H1 (cell line): Measurements from ENCODE around the gene TGFBR2. TPM values are rescaled to one million over a fixed set of nuclear protein-coding genes. Genes with fewer than 3 reads are reported as not detected.

ENCODE experiments used
- CHD7 ChIP-seq: fragments of 300-600 bp; sonication (generic); IDR thresholded peaks from 2 replicates; pipeline ENCODE4 v1.7.1; 2012; ENCODE audit warnings: low read length, moderate library complexity, mild to moderate bottlenecking, inconsistent platforms; ENCODE audit not compliant: insufficient replicate concordance
- E2F6 ChIP-seq: IDR thresholded peaks from 2 replicates; pipeline ENCODE4 v1.6.1; 2012; ENCODE audit warnings: inconsistent platforms
- EZH2 ChIP-seq: fragments of 200-600 bp; sonication (generic); IDR thresholded peaks from 2 replicates; pipeline ENCODE4 v1.7.1; 2012; ENCODE audit warnings: low read depth, mild to moderate bottlenecking, moderate library complexity, low read length, inconsistent platforms; ENCODE audit not compliant: severe bottlenecking
- HDAC2 ChIP-seq, 2 experiments: fragments of 300-600 bp in 1 of 2; sonication (generic) in 1 of 2; IDR thresholded peaks; 2 replicates each; pipeline ENCODE4 v1.6.1; 2011 to 2012; ENCODE audit warnings: low read depth in 2 of 2, low read length in 2 of 2, mild to moderate bottlenecking in 2 of 2, moderate library complexity in 2 of 2, borderline replicate concordance in 1 of 2, inconsistent platforms in 1 of 2
- PHF8 ChIP-seq: fragments of 200-600 bp; sonication (generic); conservative IDR thresholded peaks from 2 replicates; pipeline ENCODE4 v1.7.1; 2012; ENCODE audit warnings: low read depth, mild to moderate bottlenecking, inconsistent platforms, low read length, moderate library complexity
- RAD21 ChIP-seq, 2 experiments: IDR thresholded peaks in 1 of 2; conservative IDR thresholded peaks in 1 of 2; 2 replicates each; pipeline ENCODE4 v1.6.1; 2011; ENCODE audit warnings: low read depth in 2 of 2, low read length in 2 of 2, improper control_type of control experiment in 1 of 2, inconsistent platforms in 1 of 2, mild to moderate bottlenecking in 1 of 2, moderate library complexity in 1 of 2
- SIN3A ChIP-seq, 2 experiments: IDR thresholded peaks in 1 of 2; conservative IDR thresholded peaks in 1 of 2; 2 replicates each; pipeline ENCODE4 v1.6.1; 2011 to 2012; ENCODE audit warnings: low read length in 2 of 2, improper control_type of control experiment in 1 of 2, low read depth in 1 of 2, mild to moderate bottlenecking in 1 of 2
- SP4 ChIP-seq: IDR thresholded peaks from 2 replicates; pipeline ENCODE4 v1.6.1; 2012; ENCODE audit warnings: low read length, inconsistent platforms
- SRF ChIP-seq: IDR thresholded peaks from 2 replicates; pipeline ENCODE4 v1.6.1; 2011; ENCODE audit warnings: mild to moderate bottlenecking, low read depth, low read length, moderate library complexity
- TEAD4 ChIP-seq: IDR thresholded peaks from 2 replicates; pipeline ENCODE4 v1.6.1; 2012; ENCODE audit warnings: low read depth, low read length, inconsistent platforms, mixed read lengths
- polyA plus RNA-seq, 7 experiments: library from polyadenylated mRNA; depleted of rRNA in 3 of 7; stranded (reverse) in 5 of 7; unstranded in 2 of 7; fragments of >200 nt in 5 of 7; fragments of 200-250 nt in 2 of 7; gene quantifications; 1 replicate in 5 of 7; 2 replicates in 1 of 7; 4 replicates in 1 of 7; pipeline versions ENCODE4 v1.2.1 to v1.2.3, GENCODE V29; 2011 to 2013; ENCODE audit warnings: missing spikeins in 2 of 7, mixed read lengths in 2 of 7
- total RNA-seq: library from RNA; stranded (reverse); fragmentation: NEBNext Ultra II Directional; extraction: Animal tissue kit (Norgen Biotek cat#: 25700); gene quantifications from 2 replicates; pipeline ENCODE4 v1.2.1, GENCODE V29; 2021

The TGFBR2 gene
- total and polyA plus RNA-seq, 2 of the 8 experiments (the other 6 are each of a cell fraction or from before 2014, with no cell fraction given), result 4.2 to 7.4 TPM

DNA sequence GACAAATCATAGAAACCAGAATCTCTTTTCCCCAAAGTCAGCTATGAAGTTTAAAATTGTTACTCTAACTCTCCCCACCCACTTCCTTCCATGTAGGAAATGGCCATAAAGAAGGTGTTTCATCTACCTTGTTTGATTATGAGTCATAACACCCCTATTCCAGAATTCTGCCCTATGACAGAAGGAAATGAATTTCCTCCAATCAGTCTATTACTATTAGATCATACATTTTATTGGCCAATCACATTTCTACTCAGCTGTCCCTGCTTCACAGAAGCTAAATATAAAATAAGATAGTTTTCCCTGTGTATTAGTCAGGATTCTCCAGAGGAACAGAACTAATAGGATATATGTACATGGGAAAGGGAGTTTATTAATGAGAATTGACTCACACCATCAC, 102.1 kb downstream of the TGFBR2 start (continued):
- no peak for TF ChIP-seq CHD7
- no peak for TF ChIP-seq SIN3A (conservative IDR thresholded peaks at IDR 0.05 in 1 of 2, IDR thresholded peaks at IDR 0.05 in 1 of 2; ENCODE audit: low read depth in 1 of 2, low read length in 2 of 2)
- TF ChIP-seq E2F6, result no peak
- TF ChIP-seq EZH2, result no peak
- TF ChIP-seq RAD21 (IDR thresholded peaks at IDR 0.05 in 1 of 2, conservative IDR thresholded peaks at IDR 0.05 in 1 of 2; ENCODE audit: low read depth in 2 of 2, low read length in 2 of 2), result no peak
- TF ChIP-seq PHF8, result no peak
- no peak for TF ChIP-seq SP4
- no peak for TF ChIP-seq HDAC2 (IDR thresholded peaks at IDR 0.05; ENCODE audit: borderline replicate concordance in 1 of 2, low read depth in 2 of 2, low read length in 2 of 2)
- no peak for TF ChIP-seq SRF
- TF ChIP-seq TEAD4, result no peak
